Lower leg skin (tissue), 4 donors: ENCODE measurements around the gene RCAN3. TPM values are rescaled to one million over a fixed set of nuclear protein-coding genes. Genes with fewer than 3 reads are reported as not detected.

Experiments used
- DNase-seq, 2 donors: peaks; one replicate each; pipeline ENCODE4 v3.0.0-alpha.2; 2019; ENCODE audit warnings: low spot score in 2 of 2
- H3K4me3 ChIP-seq: fragments of 200-600 bp; sonication (generic); 2 replicates; pipeline ENCODE4 v1.5.1; 2017; ENCODE audit warnings: mild to moderate bottlenecking, low read depth; ENCODE audit not compliant: poor library complexity, severe bottlenecking
- POLR2A ChIP-seq, 2 donors: fragments of 450-650 bp; IDR thresholded peaks; one replicate each; pipeline ENCODE4 v1.6.1; 2016 to 2017; ENCODE audit warnings: antibody characterized with exemption in 2 of 2, mild to moderate bottlenecking in 1 of 2, moderate library complexity in 1 of 2
- WGBS, 2 donors: methylation state at CpG; one replicate each; pipeline ENCODE4 v1.1.5; 2018; 5-methylcytosine and 5-hydroxymethylcytosine counted together
- intact Hi-C: fragments of 100-400 bp; cut with DNase I; formaldehyde crosslinking; loops from one replicate; pipeline ENCODE4 v1.15.0; 2023; ENCODE audit warnings: low total_unique reads
- total RNA-seq, 4 donors: library from RNA; depleted of rRNA; stranded (reverse); fragments of >200 nt; gene quantifications; one replicate each; pipeline ENCODE4 v1.1.0, GENCODE V29; 2016
- TF ChIP-seq, protein P1 (sequence below), 3 donors: fragments of 450-650 bp; IDR thresholded peaks; one replicate each; pipeline ENCODE4 v1.5.1; 2016; ENCODE audit warnings: antibody characterized with exemption in 3 of 3, mild to moderate bottlenecking in 3 of 3, moderate library complexity in 2 of 3

The RCAN3 gene
- total RNA-seq, 4 donors from 2014 or later, result 24.0 to 38.0 (median 29.4) TPM

DNA sequence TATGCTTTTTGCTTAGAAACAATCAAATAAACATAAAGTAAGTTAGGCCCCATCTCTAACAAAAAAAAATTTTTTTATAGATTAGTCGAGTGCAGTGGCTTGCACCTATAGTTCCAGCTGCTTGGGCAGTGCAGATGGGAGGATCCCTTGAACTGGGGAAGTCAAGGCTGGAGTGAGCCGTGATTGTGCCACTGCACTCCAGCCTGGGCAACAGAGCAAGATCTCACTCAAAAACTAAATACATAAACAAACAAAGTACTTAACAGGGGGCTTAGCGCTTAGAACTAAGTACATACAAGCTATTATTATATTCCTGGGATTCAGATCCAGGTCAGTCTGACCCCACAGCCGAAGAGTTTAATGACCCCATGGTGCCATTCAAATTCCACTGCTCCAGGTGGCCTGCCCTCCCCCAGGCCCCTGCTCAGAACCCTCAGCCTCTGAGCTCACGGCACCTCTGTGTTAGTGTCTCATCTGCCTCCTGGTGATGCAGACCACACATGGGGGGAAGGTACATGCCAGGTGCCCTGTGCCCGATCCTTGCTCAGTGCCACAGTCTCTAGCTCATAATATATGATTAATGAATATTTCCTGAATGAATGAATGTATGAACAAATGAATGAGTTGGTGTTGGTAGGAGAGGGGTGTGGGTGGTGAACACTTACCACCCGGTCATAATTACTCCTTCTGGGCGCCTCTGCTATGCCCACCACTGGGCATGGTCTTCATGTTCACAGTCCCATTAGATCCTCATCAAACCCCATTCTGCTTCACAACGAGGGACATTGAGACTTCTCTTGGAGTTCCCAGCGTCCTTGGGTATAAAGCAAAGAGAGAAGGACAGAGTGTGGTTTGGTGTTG lies 67.9 kb downstream of the RCAN3 start:
- whole genome bisulfite sequencing, 2 donors, result 80 to 83% methylated on average over 10 of the region's 10 CpGs
- intact Hi-C loops, result no loop called here
- H3K4me3 ChIP-seq, result no peak overlapping the region
- no peak for DNase-seq
- TF ChIP-seq POLR2A (IDR thresholded peaks at IDR 0.05), result no peak
- TF ChIP-seq, protein P1, sequence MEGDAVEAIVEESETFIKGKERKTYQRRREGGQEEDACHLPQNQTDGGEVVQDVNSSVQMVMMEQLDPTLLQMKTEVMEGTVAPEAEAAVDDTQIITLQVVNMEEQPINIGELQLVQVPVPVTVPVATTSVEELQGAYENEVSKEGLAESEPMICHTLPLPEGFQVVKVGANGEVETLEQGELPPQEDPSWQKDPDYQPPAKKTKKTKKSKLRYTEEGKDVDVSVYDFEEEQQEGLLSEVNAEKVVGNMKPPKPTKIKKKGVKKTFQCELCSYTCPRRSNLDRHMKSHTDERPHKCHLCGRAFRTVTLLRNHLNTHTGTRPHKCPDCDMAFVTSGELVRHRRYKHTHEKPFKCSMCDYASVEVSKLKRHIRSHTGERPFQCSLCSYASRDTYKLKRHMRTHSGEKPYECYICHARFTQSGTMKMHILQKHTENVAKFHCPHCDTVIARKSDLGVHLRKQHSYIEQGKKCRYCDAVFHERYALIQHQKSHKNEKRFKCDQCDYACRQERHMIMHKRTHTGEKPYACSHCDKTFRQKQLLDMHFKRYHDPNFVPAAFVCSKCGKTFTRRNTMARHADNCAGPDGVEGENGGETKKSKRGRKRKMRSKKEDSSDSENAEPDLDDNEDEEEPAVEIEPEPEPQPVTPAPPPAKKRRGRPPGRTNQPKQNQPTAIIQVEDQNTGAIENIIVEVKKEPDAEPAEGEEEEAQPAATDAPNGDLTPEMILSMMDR (IDR thresholded peaks at IDR 0.05), result no peak

DNA sequence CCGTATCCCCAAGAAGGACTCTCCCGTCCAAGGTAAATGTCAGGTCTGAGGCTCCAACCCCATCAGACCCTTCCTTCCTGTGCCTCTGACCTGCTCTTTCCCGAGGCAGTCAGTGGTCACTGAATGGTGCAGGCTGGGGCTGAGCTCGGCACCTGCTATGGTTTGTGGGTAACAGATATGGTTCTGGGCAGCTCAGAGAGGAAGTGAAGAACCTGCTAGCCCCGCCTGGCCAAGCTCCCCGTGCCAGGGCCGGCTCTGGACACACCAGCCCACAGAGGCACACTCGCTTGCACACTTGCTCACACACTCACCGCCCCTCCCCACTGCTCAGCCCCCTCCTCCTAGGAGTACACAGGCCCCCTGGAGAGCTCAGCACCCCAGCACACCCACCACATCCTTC lies 69.7 kb downstream of the RCAN3 start:
- WGBS, 2 donors, result 78 to 88% methylated on average over 3 to 9 of the region's 9 CpGs
- TF ChIP-seq POLR2A (IDR thresholded peaks at IDR 0.05), result no peak
- TF ChIP-seq, protein P1 (IDR thresholded peaks at IDR 0.05), result no peak
- DNase-seq, result no peak
- intact Hi-C loops, result no loop called here
- no peak overlapping the region for H3K4me3 ChIP-seq

DNA sequence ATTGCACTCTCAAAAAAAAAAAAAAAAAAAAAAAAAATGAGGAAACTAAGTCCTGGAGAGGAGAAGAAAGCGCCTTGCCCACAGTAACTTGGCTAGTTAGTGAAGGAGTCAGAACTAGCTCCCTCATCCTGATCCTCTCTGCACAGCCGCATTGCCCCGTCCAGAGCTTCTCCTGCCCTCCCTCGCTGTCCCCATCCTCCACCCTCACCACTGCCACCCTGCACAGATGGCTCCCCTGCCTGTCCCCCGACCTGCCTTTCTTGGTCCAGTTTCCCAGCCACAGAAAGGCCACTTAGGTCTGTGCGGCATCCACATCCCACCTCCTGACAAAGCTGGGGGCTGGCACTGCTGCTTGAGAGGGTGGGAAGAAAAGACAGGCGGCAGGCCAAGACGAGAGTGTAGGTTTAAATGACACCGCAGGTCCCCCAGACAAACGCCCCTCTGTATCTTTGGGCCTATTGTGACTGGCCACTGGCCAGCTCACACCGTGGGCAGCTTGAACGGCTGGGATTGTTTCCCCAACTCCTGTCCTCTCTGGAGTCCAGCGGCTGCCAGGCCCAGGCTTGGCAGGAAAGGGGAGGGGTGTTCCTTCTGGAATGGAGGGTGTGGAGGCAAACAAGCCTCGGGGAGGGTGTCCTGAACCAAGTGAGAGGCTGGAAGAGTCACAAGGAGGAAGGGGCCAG lies 73.4 kb downstream of the RCAN3 start:
- H3K4me3 ChIP-seq, result no peak overlapping the region
- WGBS, 2 donors, result 60% methylated on average over 14 of the region's 14 CpGs
- intact Hi-C loops, result no loop called here
- TF ChIP-seq POLR2A (IDR thresholded peaks at IDR 0.05), result no peak
- TF ChIP-seq, protein P1 (IDR thresholded peaks at IDR 0.05), result no peak
- no peak for DNase-seq

DNA sequence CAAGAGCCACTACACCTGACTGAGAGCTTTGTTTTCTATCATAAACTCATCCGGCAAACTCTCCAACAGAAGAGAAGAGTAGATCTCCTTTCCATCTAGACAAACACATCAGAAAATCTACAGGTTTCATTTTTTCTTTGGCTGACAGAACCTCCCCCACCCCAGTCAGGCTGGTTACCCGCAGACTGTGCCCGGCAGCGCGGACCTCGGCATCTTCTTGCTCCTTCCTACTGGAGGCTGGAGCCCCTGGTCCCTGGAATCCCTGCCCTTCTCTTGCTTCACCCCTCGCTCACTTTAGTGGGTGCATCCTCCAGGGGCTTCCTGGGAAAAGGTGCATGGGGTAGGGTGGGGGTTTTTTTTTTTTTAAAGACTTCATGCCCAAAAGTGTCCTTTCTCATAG lies 76.2 kb downstream of the RCAN3 start:
- TF ChIP-seq, protein P1 (IDR thresholded peaks at IDR 0.05), result no peak
- TF ChIP-seq POLR2A (IDR thresholded peaks at IDR 0.05), result no peak
- no peak overlapping the region for H3K4me3 ChIP-seq
- no peak for DNase-seq
- intact Hi-C loops, result no loop called here
- 94 to 95% methylated on average over 6 to 7 of the region's 7 CpGs for WGBS, 2 donors

DNA sequence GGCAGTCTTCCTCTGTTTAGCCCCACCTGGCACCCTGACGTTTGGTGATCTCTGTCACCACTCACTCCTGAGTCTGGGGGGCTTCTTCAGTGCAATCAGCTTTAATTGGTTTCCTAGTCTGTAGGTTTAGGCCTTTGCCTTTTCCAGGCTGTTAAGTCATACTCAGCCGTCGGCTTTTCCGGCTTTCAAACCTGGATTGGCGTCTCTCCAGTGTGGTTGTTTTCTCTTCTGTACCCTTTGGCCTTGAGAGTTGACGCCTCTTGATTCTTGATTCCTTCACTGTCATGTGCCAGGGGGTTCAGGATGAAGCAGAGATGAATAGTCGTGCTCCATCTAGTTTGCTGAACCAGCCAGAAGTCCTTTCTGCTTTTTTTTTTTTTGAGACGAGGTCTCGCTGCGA lies 78.1 kb downstream of the RCAN3 start:
- 76 to 81% methylated on average over 10 of the region's 10 CpGs for WGBS, 2 donors
- intact Hi-C loops, result no loop called here

More for the DNA sequence above, 78.1 kb downstream of the RCAN3 start:
- H3K4me3 ChIP-seq, result no peak overlapping the region
- no peak for DNase-seq
- no peak for TF ChIP-seq POLR2A (IDR thresholded peaks at IDR 0.05)
- TF ChIP-seq, protein P1 (IDR thresholded peaks at IDR 0.05), result no peak
